HG03060 (cell line): ENCODE measurements around the gene INF2.

Source experiments
- ATAC-seq: cut with Tn5 transposase; IDR thresholded peaks from one replicate; pipeline ENCODE4 v1.9.1; 2021; ENCODE audit warnings: low read depth, moderate number of reproducible peaks; ENCODE audit not compliant: unreplicated experiment

The INF2 gene

GRCh38 chr14:104731320-104732294 is 42.2 kb downstream of the INF2 start:
- no peak for ATAC-seq

GRCh38 chr14:104732355-104732804 is 43.0 kb downstream of the INF2 start:
- ATAC-seq: no peak

DNA sequence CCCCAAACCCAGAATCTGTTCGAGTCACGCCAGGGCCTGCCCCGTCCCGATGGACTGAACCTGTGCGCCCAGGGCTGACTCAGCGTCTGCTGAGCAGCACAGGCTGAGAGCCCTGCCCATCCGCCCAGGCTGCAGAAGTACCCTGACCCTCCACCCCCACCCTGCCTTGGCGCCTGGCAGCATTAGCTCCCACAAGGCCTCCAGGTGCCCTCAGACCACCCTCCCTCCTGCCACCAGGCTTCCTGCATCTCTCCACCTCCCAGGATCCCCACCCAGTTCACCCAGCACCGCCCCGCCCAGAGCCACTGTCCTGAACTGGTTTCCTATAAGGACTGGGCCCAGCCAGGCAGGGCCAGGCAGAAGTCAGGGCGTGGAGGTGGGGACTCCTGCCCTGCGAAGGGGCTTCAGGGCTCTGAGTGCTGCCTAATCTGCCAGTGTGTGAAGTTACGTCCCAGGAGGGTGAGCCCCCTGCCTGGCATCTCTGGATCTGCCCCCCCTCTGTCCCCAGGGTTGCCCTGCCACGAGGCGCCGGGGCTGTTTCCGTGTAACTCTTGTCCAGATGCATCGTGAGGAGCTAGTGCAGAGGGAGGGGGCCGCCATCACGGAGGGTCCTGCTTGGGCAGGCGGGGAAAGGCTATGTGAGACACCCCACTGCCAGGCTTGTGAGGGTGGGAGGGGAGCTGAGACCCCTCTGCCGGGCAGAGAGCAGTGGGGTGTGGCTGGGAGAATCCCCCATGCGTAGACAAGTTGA is 43.7 kb downstream of the INF2 start:
- ATAC-seq: no peak

DNA sequence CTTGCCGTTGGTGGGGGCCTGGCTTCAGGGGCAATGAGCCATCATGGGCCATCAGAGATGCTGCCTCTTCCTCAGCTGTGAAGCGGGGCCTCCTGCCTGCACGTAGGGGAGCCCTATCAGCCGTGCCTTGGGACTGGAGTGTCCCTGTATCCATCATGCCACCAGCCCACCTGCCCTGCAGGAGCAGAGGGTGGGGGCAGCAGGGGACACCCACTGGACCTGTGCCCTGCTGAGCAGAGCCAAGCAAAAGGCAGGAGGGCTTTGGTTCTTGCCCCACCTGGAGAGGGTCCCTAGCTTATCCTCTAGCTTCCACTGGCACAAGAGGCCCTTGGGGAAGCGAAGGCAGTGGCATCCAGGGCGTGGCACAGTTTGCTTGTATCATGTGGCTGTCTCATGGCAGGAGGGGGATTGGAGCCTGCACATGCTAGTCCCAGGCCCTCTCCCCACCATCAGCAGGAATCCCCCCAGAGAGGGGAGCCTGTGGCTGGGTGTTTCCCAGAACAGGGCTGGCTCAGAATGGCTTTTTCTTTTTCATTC is 44.7 kb downstream of the INF2 start:
- ATAC-seq: no peak

DNA sequence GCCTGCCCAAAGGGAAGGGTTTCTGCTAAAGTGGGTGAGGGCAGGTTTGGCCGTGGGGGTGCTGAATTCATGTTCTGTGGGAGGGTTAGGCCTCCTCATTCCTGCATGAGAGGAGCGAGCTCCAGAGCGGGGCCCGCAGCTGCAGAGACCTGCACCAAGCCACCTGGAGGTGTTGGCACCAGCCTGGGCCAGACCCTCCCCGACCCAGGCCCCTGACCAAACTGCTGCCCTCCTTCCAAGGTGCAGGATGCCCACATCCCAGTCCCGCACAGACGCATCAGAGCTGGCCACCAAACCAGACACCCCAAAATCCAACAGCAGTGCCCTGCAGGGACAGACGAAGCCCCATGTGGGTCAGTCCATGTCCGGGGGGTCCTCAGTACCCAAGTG is 45.2 kb downstream of the INF2 start:
- ATAC-seq: no peak

DNA sequence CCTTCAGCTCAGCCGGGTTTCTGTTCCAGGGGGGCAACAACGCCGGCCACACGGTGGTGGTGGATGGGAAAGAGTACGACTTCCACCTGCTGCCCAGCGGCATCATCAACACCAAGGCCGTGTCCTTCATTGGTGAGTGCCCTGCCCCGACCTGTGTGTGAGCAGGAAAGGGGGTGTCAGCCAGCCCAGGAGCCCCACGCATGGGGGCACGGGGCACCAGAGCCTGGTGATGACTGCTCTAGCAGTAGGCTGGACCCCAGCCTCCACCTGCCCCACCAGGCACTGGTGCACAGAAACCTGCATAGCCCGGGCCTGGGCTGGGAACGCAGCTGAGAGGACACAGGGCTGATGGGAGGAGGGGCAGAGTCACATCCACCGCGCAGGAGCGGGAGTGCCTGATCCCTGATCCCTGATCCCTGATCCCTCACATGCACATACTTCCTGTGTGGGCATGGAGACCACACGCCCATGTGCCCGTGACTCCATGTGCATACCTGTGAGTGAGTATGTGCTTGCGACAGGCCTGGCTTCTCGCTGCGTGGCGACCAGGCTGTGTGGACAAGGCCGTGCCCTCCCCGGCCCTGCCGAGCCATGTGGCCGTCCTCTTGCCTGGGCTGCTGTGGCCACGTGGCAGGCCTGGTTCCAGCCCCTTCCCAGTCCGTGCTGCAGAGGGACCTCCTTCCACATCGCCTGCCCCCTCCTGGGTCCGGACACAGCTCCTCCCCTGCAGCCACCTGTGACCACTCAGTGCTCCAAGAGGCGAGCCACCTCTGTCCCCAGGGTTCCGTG is 45.8 kb downstream of the INF2 start:
- ATAC-seq: no peak

- ATAC-seq: no peak
These were observed 46.6 kb downstream of the INF2 start for GRCh38 chr14:104735830-104736642.

DNA sequence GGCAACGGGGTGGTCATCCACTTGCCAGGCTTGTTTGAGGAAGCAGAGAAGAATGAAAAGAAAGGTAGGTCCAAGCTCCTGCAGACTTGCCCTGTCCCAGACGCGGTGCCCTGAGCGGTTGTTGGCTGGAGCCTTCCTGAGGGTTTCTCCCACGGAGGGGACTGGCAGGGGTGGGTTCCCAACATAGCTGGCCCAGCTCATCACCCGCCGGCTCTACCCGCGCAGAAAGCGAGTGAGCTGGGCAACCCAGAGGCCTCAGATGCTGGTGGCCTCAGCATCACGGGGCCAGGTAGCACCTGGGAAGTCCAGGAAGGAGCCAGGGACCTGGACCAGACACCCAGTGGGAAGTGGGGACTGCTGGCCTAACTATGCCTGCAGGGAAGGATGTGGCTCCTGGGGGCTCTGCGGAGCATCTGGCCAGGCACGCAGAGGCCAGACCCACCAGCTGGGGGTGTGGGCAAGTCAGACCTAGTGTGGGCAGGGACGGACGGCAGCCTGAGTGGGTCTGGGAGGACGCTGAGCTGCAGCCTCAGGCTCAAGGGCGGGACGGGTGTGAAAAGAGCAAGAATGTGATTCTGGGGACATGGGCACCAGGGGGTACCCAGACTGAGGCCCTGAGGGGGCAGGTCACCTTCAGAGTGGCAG is 49.1 kb downstream of the INF2 start:
- no peak for ATAC-seq

- no peak for ATAC-seq
These were observed 49.6 kb downstream of the INF2 start for GRCh38 chr14:104739026-104739425.

DNA sequence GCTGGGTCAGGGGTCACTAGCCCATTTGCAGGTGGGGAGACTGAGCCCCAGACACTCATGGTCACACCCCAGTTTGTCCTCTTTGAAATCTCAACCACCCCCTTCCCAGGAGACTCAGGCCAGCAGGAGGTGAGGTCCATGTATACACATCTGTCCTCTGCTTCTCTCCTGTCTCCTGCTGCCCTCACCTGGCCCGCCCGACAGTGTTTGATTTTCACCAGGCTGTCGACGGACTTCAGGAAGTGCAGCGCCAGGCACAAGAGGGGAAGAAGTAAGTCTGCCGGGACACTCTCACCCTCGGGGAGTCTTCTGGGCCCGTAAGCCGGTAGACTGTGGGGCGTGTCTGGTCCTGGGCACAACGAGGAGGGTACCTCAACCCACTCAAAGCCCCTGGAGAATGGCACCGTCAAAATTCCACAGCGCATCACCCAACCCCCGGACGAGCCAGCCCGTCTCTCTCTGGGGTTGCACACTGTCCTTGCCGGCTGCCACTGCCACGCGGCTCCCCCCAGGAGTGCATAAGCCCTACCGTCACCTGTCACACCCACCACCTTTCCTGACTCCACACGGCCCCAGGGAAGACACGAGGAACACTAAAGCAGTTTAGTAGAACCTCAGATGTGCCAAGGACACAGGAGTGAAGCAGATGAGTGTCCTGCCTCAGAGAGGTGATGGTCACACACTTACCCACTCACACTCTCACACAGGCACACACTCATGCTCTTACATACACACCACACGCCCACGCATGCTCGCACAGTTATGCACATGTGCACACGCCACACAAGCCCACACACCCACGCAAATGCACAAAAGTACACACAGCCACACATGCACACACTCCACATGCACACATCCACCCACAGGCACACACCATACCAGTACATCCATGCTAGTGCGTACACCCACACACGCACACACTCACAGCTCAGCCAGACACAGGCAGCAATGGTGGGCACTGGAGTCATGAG is 50.4 kb downstream of the INF2 start:
- ATAC-seq: no peak

DNA sequence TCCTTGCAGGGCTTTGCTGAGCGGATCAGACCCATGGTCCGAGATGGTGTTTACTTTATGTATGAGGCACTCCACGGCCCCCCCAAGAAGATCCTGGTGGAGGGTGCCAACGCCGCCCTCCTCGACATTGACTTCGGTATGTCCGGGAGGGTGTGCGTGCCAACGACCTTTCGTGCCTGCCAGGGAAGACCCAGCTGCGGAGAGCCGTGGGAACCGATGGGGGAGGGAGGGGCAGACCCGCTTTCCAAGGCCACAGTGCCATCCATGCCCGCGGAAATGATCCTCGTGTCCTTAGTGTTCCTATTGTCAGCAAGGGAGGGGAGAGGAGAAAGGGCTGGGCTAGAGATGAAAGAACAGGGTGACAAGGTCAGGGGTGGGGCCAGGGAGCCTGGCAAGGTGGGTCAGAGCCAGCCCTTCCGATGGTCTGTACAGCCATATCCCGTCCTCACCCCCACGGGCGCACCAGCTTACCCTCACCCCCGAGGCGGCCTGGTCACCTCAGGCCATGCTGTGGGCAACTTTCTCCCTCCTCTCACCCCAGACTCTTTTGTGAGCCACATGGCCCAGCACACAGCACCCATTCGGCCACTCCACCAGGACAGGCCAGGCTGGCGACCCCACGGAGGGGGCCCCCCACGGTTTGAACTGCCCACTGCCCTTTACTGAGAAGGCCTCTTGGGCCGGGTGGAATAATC is 51.8 kb downstream of the INF2 start:
- no peak for ATAC-seq

DNA sequence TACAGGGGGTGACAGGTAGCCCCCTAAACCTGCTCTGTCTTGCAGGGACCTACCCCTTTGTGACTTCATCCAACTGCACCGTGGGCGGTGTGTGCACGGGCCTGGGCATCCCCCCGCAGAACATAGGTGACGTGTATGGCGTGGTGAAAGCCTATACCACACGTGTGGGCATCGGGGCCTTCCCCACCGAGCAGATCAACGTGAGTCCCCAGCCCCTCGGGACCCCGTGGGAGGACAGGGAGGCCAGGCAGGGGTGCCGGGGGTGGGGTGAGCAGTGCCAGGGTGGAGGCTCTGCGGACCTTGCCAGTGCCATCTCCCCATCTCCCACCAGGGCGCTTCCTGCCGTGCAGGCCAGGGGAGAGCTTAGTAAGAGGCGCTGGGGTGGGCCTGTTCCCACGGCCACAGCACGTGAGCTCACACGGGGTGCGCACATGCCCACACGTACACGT is 52.4 kb downstream of the INF2 start:
- no peak for ATAC-seq

DNA sequence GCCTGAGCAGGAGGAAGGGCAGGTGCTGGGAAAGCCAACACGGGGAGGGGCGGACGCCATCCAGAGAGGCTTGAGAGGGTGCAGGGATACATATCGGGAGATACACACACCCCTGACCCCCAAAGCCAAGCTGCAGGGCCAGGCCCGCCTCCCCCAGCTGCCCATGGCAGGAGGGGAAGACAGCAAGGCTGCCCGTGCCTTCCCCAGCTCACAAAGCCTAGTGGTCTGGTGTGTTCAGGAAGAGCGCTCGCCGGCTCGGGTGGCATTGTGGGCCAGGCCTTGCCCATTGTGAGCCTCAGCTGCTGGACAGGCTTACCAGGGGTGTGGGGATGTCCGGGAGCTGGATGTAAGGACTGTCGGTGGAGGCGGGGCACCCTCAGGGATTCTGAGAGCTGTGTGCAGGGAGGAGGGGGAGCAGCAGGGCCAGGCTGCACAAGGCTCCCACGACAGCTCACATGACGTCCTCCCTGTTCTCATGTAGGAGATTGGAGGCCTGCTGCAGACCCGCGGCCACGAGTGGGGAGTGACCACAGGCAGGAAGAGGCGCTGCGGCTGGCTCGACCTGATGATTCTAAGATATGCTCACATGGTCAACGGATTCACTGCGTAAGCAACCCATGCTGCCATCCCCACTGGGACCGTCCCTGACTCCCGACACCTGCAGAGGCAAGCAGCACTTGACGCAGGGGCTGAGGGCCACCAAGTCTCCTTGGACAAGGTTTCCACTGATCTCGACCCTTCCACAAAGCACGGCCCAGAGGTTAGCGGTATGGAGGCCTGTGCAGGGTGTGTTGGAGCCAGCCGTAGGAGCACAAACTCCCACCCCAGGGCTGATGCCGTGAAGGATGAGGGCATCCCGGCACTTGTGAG is 53.4 kb downstream of the INF2 start:
- ATAC-seq: no peak

DNA sequence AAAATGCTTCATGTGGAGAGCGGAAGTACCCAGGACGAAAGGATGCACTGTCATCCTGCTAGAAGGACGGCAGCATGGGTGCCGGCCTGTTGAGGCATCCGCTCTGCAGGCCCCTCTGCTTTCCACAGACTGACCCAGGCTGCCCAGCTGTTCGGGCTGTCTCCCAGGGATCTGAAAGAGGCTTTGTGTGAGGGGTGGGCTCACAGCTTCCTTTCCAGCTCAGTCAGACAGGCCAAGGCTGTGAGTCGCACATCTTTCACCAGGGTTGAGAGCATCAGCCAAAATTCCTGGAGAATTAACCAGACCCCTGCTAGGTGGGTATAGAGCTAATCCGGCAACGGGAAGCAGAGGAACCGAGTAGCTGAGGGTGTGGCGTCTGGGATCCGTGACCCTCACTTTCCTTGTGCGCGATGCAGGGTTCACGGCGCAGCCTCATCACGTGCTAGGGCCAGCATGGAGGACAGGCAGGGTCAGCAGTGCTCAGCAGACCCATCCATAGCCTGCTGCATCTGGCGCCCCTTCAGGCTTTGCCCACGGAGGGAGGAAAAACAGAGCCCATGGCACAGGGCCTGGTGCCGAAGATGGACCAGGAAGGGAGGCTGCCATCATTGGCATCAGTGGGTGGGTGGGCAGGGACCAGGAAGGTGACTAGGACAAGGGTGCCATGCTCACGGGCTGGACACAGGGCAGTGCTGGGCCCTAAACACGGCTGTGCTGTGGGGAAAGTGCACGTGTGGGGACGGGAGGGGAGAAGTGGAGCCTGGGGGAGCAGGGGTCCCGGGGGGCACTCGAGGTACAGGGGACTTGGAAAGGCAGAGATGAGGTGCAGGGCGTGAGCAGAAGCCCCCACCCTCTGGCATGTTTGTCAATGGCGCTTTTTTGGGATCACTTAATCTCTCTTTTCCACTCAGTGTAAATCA is 54.3 kb downstream of the INF2 start:
- no peak for ATAC-seq

DNA sequence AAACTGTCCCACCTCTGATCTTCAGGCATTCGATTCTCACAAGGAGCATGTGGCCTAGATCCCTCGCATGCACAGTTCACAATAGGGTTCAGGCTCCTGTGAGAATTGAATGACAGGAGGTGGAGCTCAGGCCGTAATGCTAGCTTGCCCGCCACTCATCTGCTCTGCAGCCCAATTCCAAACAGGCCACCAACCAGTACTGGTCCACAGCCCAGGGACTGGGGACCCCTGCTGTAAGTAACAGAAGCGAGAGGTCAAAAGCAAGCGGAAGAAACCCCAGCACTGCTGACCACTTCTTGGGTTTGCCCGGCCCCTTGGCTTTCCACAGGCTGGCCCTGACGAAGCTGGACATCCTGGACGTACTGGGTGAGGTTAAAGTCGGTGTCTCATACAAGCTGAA is 55.1 kb downstream of the INF2 start:
- no peak for ATAC-seq
